Endothelial cell of umbilical vein (primary cell): ENCODE data around the gene RPS2. TPM values are rescaled to one million over a fixed set of nuclear protein-coding genes. Genes with fewer than 3 reads are reported as not detected.

Source experiments
- BruUV-seq: library from RNA; stranded (reverse); fragments of 400-500 nt; replicated peaks from 2 replicates; lab custom pipeline; 2021; lab: Mats Ljungman, UMichigan
- CTCF ChIA-PET: fragments of 300-600, 350-600 bp; sonication (Branson Sonifier 250); formaldehyde crosslinking; loops from one replicate; lab custom pipeline; 2021; ENCODE audit warnings: antibody characterized with exemption, inconsistent platforms; lab: Charles Lee
- POLR2A ChIA-PET: fragments of 300-600, 350-600 bp; sonication (Branson Sonifier 250); formaldehyde crosslinking; loops from one replicate; lab custom pipeline; 2021; ENCODE audit warnings: antibody characterized with exemption, inconsistent platforms; lab: Charles Lee
- DNase-seq: peaks from one replicate; pipeline ENCODE4 v3.0.0-alpha.2; 2011; ENCODE audit warnings: low read depth, low spot score
- FAIRE-seq: peaks from 2 replicates; lab custom pipeline; 2011; peaks lifted over from hg19 to GRCh38; lab: Jason Lieb, UNC
- H2AFZ ChIP-seq: 2 replicates; pipeline ENCODE4 v1.6.0; 2012; ENCODE audit warnings: low read depth, low read length, control low read depth, inconsistent platforms
- H3K27ac ChIP-seq: 2 replicates; pipeline ENCODE4 v1.5.1; 2011; ENCODE audit warnings: low read depth, mild to moderate bottlenecking, control low read depth, low read length, moderate library complexity; ENCODE audit not compliant: insufficient read depth
- H3K27me3 ChIP-seq, 2 experiments: 2 replicates each; pipeline versions ENCODE4 v1.6.0 to v1.6.1; 2011; ENCODE audit warnings: low read length in 2 of 2, mixed read lengths in 1 of 2; ENCODE audit not compliant: control insufficient read depth in 2 of 2, insufficient read depth in 2 of 2
- H3K36me3 ChIP-seq, 2 experiments: 2 replicates in 1 of 2; 3 replicates in 1 of 2; pipeline ENCODE4 v1.5.1; 2011; ENCODE audit warnings: low read length in 2 of 2, mild to moderate bottlenecking in 1 of 2, moderate library complexity in 1 of 2; ENCODE audit not compliant: control insufficient read depth in 2 of 2, insufficient read depth in 2 of 2; ENCODE audit errors: extremely low read depth in 1 of 2
- H3K4me1 ChIP-seq: 3 replicates; pipeline ENCODE4 v1.5.1; 2011; ENCODE audit warnings: mild to moderate bottlenecking, low read length; ENCODE audit not compliant: control insufficient read depth, insufficient read depth; ENCODE audit errors: extremely low read depth
- H3K4me2 ChIP-seq: 2 replicates; pipeline ENCODE4 v1.6.1; 2011; ENCODE audit warnings: low read length, control low read depth, mixed read lengths; ENCODE audit not compliant: insufficient read depth
- H3K4me3 ChIP-seq, 3 experiments: fragments of 200-600 bp in 1 of 3; sonication (generic), shearing (Covaris generic) in 1 of 3; replicated peaks in 1 of 3; 2 replicates each; pipeline ENCODE4 v1.5.1; 2011 to 2016; ENCODE audit warnings: control low read depth in 3 of 3, low read length in 3 of 3, mild to moderate bottlenecking in 2 of 3, inconsistent platforms in 1 of 3, low read depth in 1 of 3, moderate library complexity in 1 of 3; ENCODE audit not compliant: insufficient read depth in 1 of 3
- H3K79me2 ChIP-seq: 2 replicates; pipeline ENCODE4 v1.6.0; 2012; ENCODE audit warnings: low read length, inconsistent platforms; ENCODE audit not compliant: control insufficient read depth, insufficient read depth
- H3K9ac ChIP-seq: replicated peaks from 2 replicates; pipeline ENCODE3; 2011; ENCODE audit warnings: low read length, control low read depth; ENCODE audit not compliant: insufficient read depth; ENCODE audit errors: extremely low read depth
- H3K9me1 ChIP-seq: replicated peaks from 3 replicates; pipeline ENCODE4 v1.6.0; 2011; ENCODE audit warnings: mild to moderate bottlenecking, low read length; ENCODE audit not compliant: control insufficient read depth, insufficient read depth; ENCODE audit errors: extremely low read depth
- H3K9me3 ChIP-seq: replicated peaks from 2 replicates; pipeline ENCODE4 v1.5.1; 2012; ENCODE audit warnings: low read length, inconsistent platforms; ENCODE audit not compliant: control insufficient read depth, insufficient read depth
- H4K20me1 ChIP-seq: replicated peaks from 2 replicates; pipeline ENCODE3; 2011; ENCODE audit warnings: mild to moderate bottlenecking, low read length; ENCODE audit not compliant: control insufficient read depth, insufficient read depth; ENCODE audit errors: extremely low read depth
- GATA2 ChIP-seq: IDR thresholded peaks from 2 replicates; pipeline ENCODE4 v1.7.0; 2011; ENCODE audit warnings: low read depth, mild to moderate bottlenecking, moderate library complexity, mixed read lengths, low read length; ENCODE audit not compliant: insufficient read length, insufficient read depth
- POLR2AphosphoS5 ChIP-seq: IDR thresholded peaks from 2 replicates; pipeline ENCODE4 v1.6.1; 2012; ENCODE audit warnings: low read depth, mild to moderate bottlenecking, control low read depth, low read length, moderate library complexity; ENCODE audit not compliant: insufficient read depth
- dilution Hi-C: fragments of 300-500 bp; cut with MboI; formaldehyde crosslinking; loops from one replicate; pipeline ENCODE4 v1.15.0; 2019; ENCODE audit warnings: low sequenced_read_pairs; ENCODE audit not compliant: extremely low pct_ligation_motif_present
- intact Hi-C: fragments of 100-400 bp; cut with micrococcal nuclease; formaldehyde crosslinking; loops from one replicate; pipeline ENCODE4 v1.10.0; 2022
- polyA plus RNA-seq, 4 experiments: library from polyadenylated mRNA; depleted of rRNA in 3 of 4; stranded (reverse) in 3 of 4; unstranded in 1 of 4; fragments of >200 nt; gene quantifications; 2 replicates each; pipeline versions ENCODE4 v1.2.1 to v1.2.3, GENCODE V29; 2011 to 2012; ENCODE audit warnings: missing spikeins in 1 of 4
- total RNA-seq: library from RNA; stranded (reverse); gene quantifications from 2 replicates; pipeline ENCODE4 v1.2.3, GENCODE V29; 2021
- TF ChIP-seq, protein P1 (sequence below): IDR thresholded peaks from 2 replicates; pipeline ENCODE4 v1.6.1; 2011; ENCODE audit not compliant: insufficient read depth, insufficient read length

Gene RPS2
- total and polyA plus RNA-seq, 2 donors (not counting 3 experiments of a cell fraction or from before 2014, with no cell fraction given), result 2,793 to 9,021 TPM

DNA sequence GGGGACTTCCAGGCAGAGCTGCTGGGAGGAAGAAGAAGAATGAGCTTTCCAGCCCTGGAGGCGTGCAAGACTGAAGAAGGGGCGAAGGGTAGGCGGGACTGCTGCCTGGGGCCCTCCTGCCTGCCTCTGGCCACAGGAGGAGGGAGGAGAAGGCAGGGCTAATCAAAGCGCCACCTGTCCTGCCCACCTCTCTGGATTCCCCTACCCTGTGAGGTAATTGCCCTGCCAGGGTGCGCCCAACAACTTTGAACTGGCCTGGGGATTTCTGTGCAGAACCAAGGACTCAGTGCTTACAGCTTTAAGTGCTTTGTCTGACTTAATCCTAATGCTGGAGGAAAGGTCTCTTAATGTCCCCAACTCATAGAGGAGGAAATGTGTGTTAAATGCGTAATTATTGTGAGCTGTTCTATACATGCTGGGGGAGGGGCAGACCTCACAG lies 16.8 kb upstream of the RPS2 start, which contains the start of gene NOXO1:
NOXO1 (minus strand) TSS at position 72 of the 439 bp plus-strand sequence. CDS start 290 bp downstream, outside the sequence.
- Histone ChIP-seq H3K9me3 (no peaks in the 10 kb centered on the region), H3K4me3 (no peak within 1 kb of the TSS), H2AFZ (no peak within 1 kb of the TSS), H4K20me1 (no peaks in the 10 kb centered on the region), H3K27me3 (peaks cover 35 to 41% of the 10 kb centered on the region in 2 experiments), H3K4me1 (peaks cover 15% of the 10 kb centered on the region), H3K9me1 (no peaks in the 10 kb centered on the region), H3K27ac (no peak within 1 kb of the TSS), H3K36me3 (peaks cover 3 to 24% of the 10 kb centered on the region in 2 experiments), H3K79me2 (peaks cover 5% of the 10 kb centered on the region), H3K9ac (no peak within 1 kb of the TSS), H3K4me2 (no peak within 1 kb of the TSS)
- ChIA-PET POLR2A (interaction anchor here (1.5 kb wide), 1 partner anchor 17 kb away, joined by 5 read pairs; the partner anchor contains the start of gene RPS2), CTCF (interaction anchor here (5.0 kb wide), 1 partner anchor 159 kb away, joined by 21 read pairs; no protein-coding TSS in a partner anchor)
- dilution Hi-C loops, result no loop called here
- intact Hi-C loops, result no loop called here
- no peak for TF ChIP-seq GATA2
- DNase-seq (no peak), FAIRE-seq (no peak)
- BruUV-seq, result no TSS peak

- TF ChIP-seq, protein P1, sequence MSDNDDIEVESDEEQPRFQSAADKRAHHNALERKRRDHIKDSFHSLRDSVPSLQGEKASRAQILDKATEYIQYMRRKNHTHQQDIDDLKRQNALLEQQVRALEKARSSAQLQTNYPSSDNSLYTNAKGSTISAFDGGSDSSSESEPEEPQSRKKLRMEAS, result no peak
- TF ChIP-seq POLR2AphosphoS5, result peak; percentile 10
- peaks cover 35 to 41% of the 10 kb centered on the region in 2 experiments for H3K27me3 ChIP-seq
- no peak overlapping the region for H3K4me3 ChIP-seq
- H3K9ac ChIP-seq, result no peak overlapping the region
- CTCF ChIA-PET, result interaction anchor here (5.0 kb wide), 1 partner anchor 160 kb away, joined by 21 read pairs; no protein-coding TSS in a partner anchor
- intact Hi-C loops (no loop called here), dilution Hi-C loops (no loop called here)
- no peaks in the 10 kb centered on the region for H3K9me1 ChIP-seq
- no peak overlapping the region for H3K4me2 ChIP-seq
- no peak for DNase-seq
- no peak for FAIRE-seq
- no peak overlapping the region for H2AFZ ChIP-seq
- POLR2A ChIA-PET, result interaction anchor here (0.6 kb wide), 1 partner anchor 175 kb away, joined by 4 read pairs; the partner anchor contains the start of gene TRAF7
- H3K36me3 ChIP-seq, result peaks cover 7 to 25% of the 10 kb centered on the region in 2 experiments
- H3K27ac ChIP-seq, result no peak overlapping the region
- H3K9me3 ChIP-seq, result no peaks in the 10 kb centered on the region
- no peaks in the 10 kb centered on the region for H4K20me1 ChIP-seq
- peaks cover 5% of the 10 kb centered on the region for H3K79me2 ChIP-seq
- peaks cover 15% of the 10 kb centered on the region for H3K4me1 ChIP-seq
- BruUV-seq, result no TSS peak
These were observed 16.1 kb upstream of the RPS2 start for GRCh38 chr16:1980770-1981087.
